SK-N-SH treated with all-trans-retinoic acid at 6 μM for 48 hours (cell line): Measurements from ENCODE around the gene IGF2R.

Experiments
- ATAC-seq: fragments of 200-7000 bp; cut with Tn5 transposase; 3 replicates; pipeline ENCODE4 v1.9.1; 2020; ENCODE audit warnings: mild to moderate bottlenecking, moderate library complexity
- ARNTL ChIP-seq: fragments of 450-650 bp; formaldehyde crosslinking; IDR thresholded peaks from 2 replicates; pipeline ENCODE4 v1.5.0; 2020; ENCODE audit warnings: low read depth, mild to moderate bottlenecking, moderate library complexity, borderline replicate concordance
- BACH2 ChIP-seq: fragments of 250-450 bp; sonication (Bioruptor Pico); IDR thresholded peaks from 2 replicates; pipeline ENCODE4 v1.9.0; 2021; ENCODE audit warnings: mild to moderate bottlenecking, borderline replicate concordance
- CREB5 ChIP-seq: fragments of 250-450 bp; sonication (Bioruptor Pico); IDR thresholded peaks from 2 replicates; pipeline ENCODE4 v1.5.1; 2020; ENCODE audit warnings: low read depth, mild to moderate bottlenecking, moderate library complexity
- CSDC2 ChIP-seq: fragments of 250-450 bp; sonication (Bioruptor Pico); IDR thresholded peaks from 2 replicates; pipeline ENCODE4 v1.5.0; 2020; ENCODE audit warnings: mild to moderate bottlenecking, moderate library complexity
- ESRRG ChIP-seq: fragments of 250-450 bp; sonication (Bioruptor Pico); IDR thresholded peaks from 2 replicates; pipeline ENCODE4 v1.6.1; 2021; ENCODE audit warnings: mild to moderate bottlenecking
- ISL1 ChIP-seq: fragments of 250-450 bp; sonication (Bioruptor Pico); IDR thresholded peaks from 2 replicates; pipeline ENCODE4 v2.1.2; 2022; ENCODE audit warnings: mild to moderate bottlenecking, moderate library complexity
- OSR1 ChIP-seq: fragments of 250-450 bp; sonication (Bioruptor Pico); IDR thresholded peaks from 2 replicates; pipeline ENCODE4 v1.8.0; 2022; ENCODE audit warnings: moderate library complexity, mild to moderate bottlenecking, inconsistent platforms
- PATZ1 ChIP-seq: fragments of 250-450 bp; sonication (Bioruptor Pico); IDR thresholded peaks from 2 replicates; pipeline ENCODE4 v1.8.0; 2020; ENCODE audit warnings: mild to moderate bottlenecking, moderate library complexity, borderline replicate concordance
- POU6F1 ChIP-seq: fragments of 250-450 bp; sonication (Bioruptor Pico); IDR thresholded peaks from 2 replicates; pipeline ENCODE4 v1.8.0; 2021; ENCODE audit warnings: low read depth, mild to moderate bottlenecking, moderate library complexity, borderline replicate concordance
- SNAI2 ChIP-seq: fragments of 250-450 bp; sonication (Bioruptor Pico); IDR thresholded peaks from 2 replicates; pipeline ENCODE4 v1.5.0; 2020; ENCODE audit warnings: mild to moderate bottlenecking, moderate library complexity
- TCF4 ChIP-seq: fragments of 250-450 bp; sonication (Bioruptor Pico); IDR thresholded peaks from 2 replicates; pipeline ENCODE4 v1.8.0; 2021; ENCODE audit warnings: mild to moderate bottlenecking, moderate library complexity, borderline replicate concordance
- TOX ChIP-seq: fragments of 250-450 bp; sonication (Bioruptor Pico); IDR thresholded peaks from 2 replicates; pipeline ENCODE4 v1.8.0; 2021; ENCODE audit warnings: mild to moderate bottlenecking, moderate library complexity, borderline replicate concordance
- ZC3H10 ChIP-seq: fragments of 250-450 bp; sonication (Bioruptor Pico); IDR thresholded peaks from 2 replicates; pipeline ENCODE4 v1.5.1; 2021; ENCODE audit warnings: mild to moderate bottlenecking, moderate library complexity
- ZFP3 ChIP-seq: fragments of 250-450 bp; sonication (Bioruptor Pico); IDR thresholded peaks from 2 replicates; pipeline ENCODE4 v1.5.0; 2020; ENCODE audit warnings: mild to moderate bottlenecking, moderate library complexity
- ZFP30 ChIP-seq: fragments of 450-650 bp; formaldehyde crosslinking; IDR thresholded peaks from 2 replicates; pipeline ENCODE4 v1.5.0; 2022; ENCODE audit warnings: mild to moderate bottlenecking, moderate library complexity
- ZNF70 ChIP-seq: fragments of 450-650 bp; formaldehyde crosslinking; IDR thresholded peaks from 2 replicates; pipeline ENCODE4 v1.5.0; 2020; ENCODE audit warnings: mild to moderate bottlenecking, moderate library complexity
- ZNF8 ChIP-seq: fragments of 450-650 bp; formaldehyde crosslinking; IDR thresholded peaks from 2 replicates; pipeline ENCODE4 v1.5.0; 2020; ENCODE audit warnings: mild to moderate bottlenecking, moderate library complexity
- TF ChIP-seq, protein P1 (sequence below): fragments of 250-450 bp; sonication (Bioruptor Pico); IDR thresholded peaks from 2 replicates; pipeline ENCODE4 v1.5.1; 2021; ENCODE audit warnings: mild to moderate bottlenecking, moderate library complexity
- TF ChIP-seq, protein P2 (sequence below): fragments of 250-450 bp; sonication (Bioruptor Pico); IDR thresholded peaks from 2 replicates; pipeline ENCODE4 v1.5.0; 2020; ENCODE audit warnings: mild to moderate bottlenecking, moderate library complexity

IGF2R gene

GRCh38 chr6:159971341-159972178 is 2.7 kb downstream of the IGF2R start:
- ATAC-seq = no peak
- no peak for TF ChIP-seq TCF4 (CRISPR knock-in tag)
- TF ChIP-seq ISL1 (CRISPR knock-in tag) = no peak
- TF ChIP-seq SNAI2 (CRISPR knock-in tag) = no peak
- TF ChIP-seq ARNTL = no peak
- TF ChIP-seq, all 23 proteins: peak for 0

DNA sequence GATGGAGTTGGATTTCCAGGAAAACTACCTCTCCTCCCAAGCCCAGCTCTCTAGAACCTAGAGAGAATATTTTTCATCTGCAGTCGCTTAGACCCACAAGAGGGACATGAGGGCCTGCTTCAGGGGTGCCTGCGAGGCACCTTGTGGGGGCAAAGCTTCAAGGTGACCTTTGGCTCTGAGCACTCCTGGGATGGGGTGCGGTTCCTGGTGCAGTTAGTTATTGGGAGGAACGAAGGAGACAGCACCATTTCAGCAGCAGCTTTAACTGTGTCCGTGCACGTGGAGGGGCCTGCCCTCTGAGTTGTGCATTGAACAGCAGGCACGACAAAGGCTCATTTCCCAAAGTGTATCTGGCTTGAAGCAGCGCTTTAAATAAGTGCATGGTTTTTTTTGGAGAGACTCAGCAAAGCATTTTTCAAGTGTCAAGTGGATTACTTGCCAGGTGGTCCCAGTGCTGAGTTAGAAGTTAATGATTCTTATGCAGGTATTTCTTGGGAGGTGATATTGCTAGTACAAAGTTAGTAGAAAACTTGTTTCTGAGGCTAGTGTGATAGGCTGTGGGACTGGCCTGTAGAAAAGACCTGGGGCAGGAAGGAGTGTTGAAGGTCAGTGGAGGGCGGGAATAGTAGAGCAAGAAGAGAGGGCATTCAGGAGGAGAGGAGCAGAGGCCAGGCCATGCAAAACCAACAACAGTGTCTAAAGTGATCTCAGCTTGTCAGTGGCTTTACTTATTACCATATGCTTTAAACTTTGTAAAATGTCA is 3.8 kb downstream of the IGF2R start:
- TF ChIP-seq ZFP3 (CRISPR knock-in tag) (no peak), CSDC2 (CRISPR knock-in tag) (no peak), TOX (CRISPR knock-in tag) (no peak), POU6F1 (no peak), SNAI2 (CRISPR knock-in tag) (no peak), ZC3H10 (CRISPR knock-in tag) (no peak), ZFP30 (CRISPR knock-in tag) (no peak), CREB5 (no peak), ZNF8 (CRISPR knock-in tag) (no peak), TCF4 (CRISPR knock-in tag) (no peak), BACH2 (CRISPR knock-in tag) (no peak), OSR1 (CRISPR knock-in tag) (no peak), ESRRG (CRISPR knock-in tag) (no peak)

DNA sequence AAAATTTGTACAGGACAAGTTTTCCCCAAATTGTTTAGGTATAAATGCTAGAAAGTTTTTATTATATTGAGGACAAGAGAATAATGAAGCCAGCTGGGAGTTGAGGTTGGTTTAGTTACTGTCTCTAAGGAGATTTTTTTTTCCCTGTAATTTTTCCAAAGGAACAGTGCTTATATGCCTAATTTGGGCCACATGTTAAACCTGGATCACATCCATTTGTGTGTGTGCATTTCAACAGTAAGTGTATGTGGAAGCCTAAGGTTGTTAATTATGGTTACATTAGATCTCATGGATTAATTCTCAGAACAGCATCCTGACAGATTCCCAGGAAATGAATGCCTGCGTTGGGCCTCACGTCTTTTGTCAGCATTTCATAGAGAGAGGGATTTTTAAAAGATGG is 4.5 kb downstream of the IGF2R start:
- peak; percentile 14; the same call in 2 of the 3 replicates for ATAC-seq
- no peak for TF ChIP-seq ARNTL
- TF ChIP-seq PATZ1 (CRISPR knock-in tag) = no peak
- TF ChIP-seq BACH2 (CRISPR knock-in tag) = no peak
- TF ChIP-seq, protein P1, sequence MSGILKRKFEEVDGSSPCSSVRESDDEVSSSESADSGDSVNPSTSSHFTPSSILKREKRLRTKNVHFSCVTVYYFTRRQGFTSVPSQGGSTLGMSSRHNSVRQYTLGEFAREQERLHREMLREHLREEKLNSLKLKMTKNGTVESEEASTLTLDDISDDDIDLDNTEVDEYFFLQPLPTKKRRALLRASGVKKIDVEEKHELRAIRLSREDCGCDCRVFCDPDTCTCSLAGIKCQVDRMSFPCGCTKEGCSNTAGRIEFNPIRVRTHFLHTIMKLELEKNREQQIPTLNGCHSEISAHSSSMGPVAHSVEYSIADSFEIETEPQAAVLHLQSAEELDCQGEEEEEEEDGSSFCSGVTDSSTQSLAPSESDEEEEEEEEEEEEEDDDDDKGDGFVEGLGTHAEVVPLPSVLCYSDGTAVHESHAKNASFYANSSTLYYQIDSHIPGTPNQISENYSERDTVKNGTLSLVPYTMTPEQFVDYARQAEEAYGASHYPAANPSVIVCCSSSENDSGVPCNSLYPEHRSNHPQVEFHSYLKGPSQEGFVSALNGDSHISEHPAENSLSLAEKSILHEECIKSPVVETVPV (CRISPR knock-in tag) = no peak
- TF ChIP-seq ZNF8 (CRISPR knock-in tag) = no peak
- TF ChIP-seq ISL1 (CRISPR knock-in tag) = no peak
- no peak for TF ChIP-seq ZNF70 (CRISPR knock-in tag)
- TF ChIP-seq POU6F1 = no peak
- no peak for TF ChIP-seq ZFP3 (CRISPR knock-in tag)
- TF ChIP-seq CREB5 = no peak
- TF ChIP-seq SNAI2 (CRISPR knock-in tag) = no peak
- TF ChIP-seq, protein P2, sequence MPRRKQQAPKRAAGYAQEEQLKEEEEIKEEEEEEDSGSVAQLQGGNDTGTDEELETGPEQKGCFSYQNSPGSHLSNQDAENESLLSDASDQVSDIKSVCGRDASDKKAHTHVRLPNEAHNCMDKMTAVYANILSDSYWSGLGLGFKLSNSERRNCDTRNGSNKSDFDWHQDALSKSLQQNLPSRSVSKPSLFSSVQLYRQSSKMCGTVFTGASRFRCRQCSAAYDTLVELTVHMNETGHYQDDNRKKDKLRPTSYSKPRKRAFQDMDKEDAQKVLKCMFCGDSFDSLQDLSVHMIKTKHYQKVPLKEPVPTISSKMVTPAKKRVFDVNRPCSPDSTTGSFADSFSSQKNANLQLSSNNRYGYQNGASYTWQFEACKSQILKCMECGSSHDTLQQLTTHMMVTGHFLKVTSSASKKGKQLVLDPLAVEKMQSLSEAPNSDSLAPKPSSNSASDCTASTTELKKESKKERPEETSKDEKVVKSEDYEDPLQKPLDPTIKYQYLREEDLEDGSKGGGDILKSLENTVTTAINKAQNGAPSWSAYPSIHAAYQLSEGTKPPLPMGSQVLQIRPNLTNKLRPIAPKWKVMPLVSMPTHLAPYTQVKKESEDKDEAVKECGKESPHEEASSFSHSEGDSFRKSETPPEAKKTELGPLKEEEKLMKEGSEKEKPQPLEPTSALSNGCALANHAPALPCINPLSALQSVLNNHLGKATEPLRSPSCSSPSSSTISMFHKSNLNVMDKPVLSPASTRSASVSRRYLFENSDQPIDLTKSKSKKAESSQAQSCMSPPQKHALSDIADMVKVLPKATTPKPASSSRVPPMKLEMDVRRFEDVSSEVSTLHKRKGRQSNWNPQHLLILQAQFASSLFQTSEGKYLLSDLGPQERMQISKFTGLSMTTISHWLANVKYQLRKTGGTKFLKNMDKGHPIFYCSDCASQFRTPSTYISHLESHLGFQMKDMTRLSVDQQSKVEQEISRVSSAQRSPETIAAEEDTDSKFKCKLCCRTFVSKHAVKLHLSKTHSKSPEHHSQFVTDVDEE (CRISPR knock-in tag) = no peak
- TF ChIP-seq OSR1 (CRISPR knock-in tag) = no peak
- no peak for TF ChIP-seq TOX (CRISPR knock-in tag)
- TF ChIP-seq CSDC2 (CRISPR knock-in tag) = no peak

More for the DNA sequence above, 3.8 kb downstream of the IGF2R start:
- ATAC-seq = no peak
